Stimulated activated CD8-positive, alpha-beta memory T cell treated with anti-CD3 and anti-CD28 coated beads, Interleukin-7, amount 100 ng/mL, for 4 hours (primary cell): ENCODE results near the gene TSPAN18.

ENCODE experiments used
- DNase-seq, 2 donors: peaks; one replicate each; pipeline ENCODE4 v3.0.0-alpha.2; 2020; ENCODE audit warnings: low read depth in 2 of 2

The TSPAN18 gene

GRCh38 chr11:44797051-44797450 lies 70.3 kb downstream of the TSPAN18 start:
- no peak for DNase-seq

- DNase-seq: no peak
Observed at GRCh38 chr11:44797886-44798606, 71.3 kb downstream of the TSPAN18 start.

- no peak for DNase-seq
Observed at GRCh38 chr11:44798607-44798972, 71.8 kb downstream of the TSPAN18 start.

GRCh38 chr11:44799012-44799411 lies 72.2 kb downstream of the TSPAN18 start:
- DNase-seq: no peak

- DNase-seq: no peak
Observed at GRCh38 chr11:44802347-44802746, 75.6 kb downstream of the TSPAN18 start.

- DNase-seq: no peak
Observed at GRCh38 chr11:44803009-44803408, 76.2 kb downstream of the TSPAN18 start.

- no peak for DNase-seq
Observed at GRCh38 chr11:44804449-44805437, 78.0 kb downstream of the TSPAN18 start.

- DNase-seq: no peak
Observed at GRCh38 chr11:44805596-44805995, 78.8 kb downstream of the TSPAN18 start.

- no peak for DNase-seq
Observed at GRCh38 chr11:44808053-44808753, 81.4 kb downstream of the TSPAN18 start.

- DNase-seq: no peak
Observed at GRCh38 chr11:44809283-44809682, 82.5 kb downstream of the TSPAN18 start.

GRCh38 chr11:44811841-44812448 lies 85.2 kb downstream of the TSPAN18 start:
- no peak for DNase-seq

- no peak for DNase-seq
Observed at GRCh38 chr11:44812971-44813370, 86.2 kb downstream of the TSPAN18 start.

- no peak for DNase-seq
Observed at GRCh38 chr11:44813401-44813800, 86.6 kb downstream of the TSPAN18 start.

- DNase-seq: no peak
Observed at GRCh38 chr11:44814881-44815592, 88.3 kb downstream of the TSPAN18 start.

GRCh38 chr11:44815917-44816456 lies 89.2 kb downstream of the TSPAN18 start:
- DNase-seq: no peak

- DNase-seq: no peak
Observed at GRCh38 chr11:44816761-44817160, 90.0 kb downstream of the TSPAN18 start.

- no peak for DNase-seq
Observed at GRCh38 chr11:44817207-44817949, 90.6 kb downstream of the TSPAN18 start.

- DNase-seq: no peak
Observed at GRCh38 chr11:44818110-44818509, 91.3 kb downstream of the TSPAN18 start.

GRCh38 chr11:44819346-44819745 lies 92.6 kb downstream of the TSPAN18 start:
- no peak for DNase-seq

GRCh38 chr11:44822369-44822768 lies 95.6 kb downstream of the TSPAN18 start:
- DNase-seq: no peak
